Mesenchymal stem cell (in vitro differentiated cells and primary cell): ENCODE measurements around the gene KCNT1.

Source experiments
- DNase-seq: peaks from one replicate; pipeline ENCODE4 v3.0.0-alpha.2; 2013
- H2AFZ ChIP-seq: one replicate; pipeline ENCODE4 v1.6.1; 2013; ENCODE audit warnings: low read depth, mild to moderate bottlenecking, control low read depth, inconsistent platforms, low read length, moderate library complexity
- H2AK5ac ChIP-seq: 2 replicates; pipeline ENCODE4 v1.6.1; 2013; ENCODE audit warnings: low read length, moderate library complexity, mild to moderate bottlenecking, inconsistent platforms; ENCODE audit not compliant: severe bottlenecking
- H2BK120ac ChIP-seq: one replicate; pipeline ENCODE4 v1.6.1; 2013; ENCODE audit warnings: low read depth, mild to moderate bottlenecking, inconsistent platforms, low read length, moderate library complexity
- H2BK12ac ChIP-seq, 2 experiments: one replicate each; pipeline ENCODE4 v1.6.1; 2013; ENCODE audit warnings: inconsistent platforms in 2 of 2, low read length in 2 of 2, mild to moderate bottlenecking in 2 of 2, moderate library complexity in 2 of 2, control low read depth in 1 of 2
- H2BK15ac ChIP-seq: one replicate; pipeline ENCODE4 v1.6.1; 2013; ENCODE audit warnings: mild to moderate bottlenecking, low read depth, inconsistent platforms; ENCODE audit not compliant: poor library complexity, severe bottlenecking
- H2BK5ac ChIP-seq: 2 replicates; pipeline ENCODE4 v1.6.1; 2013; ENCODE audit warnings: low read depth, mild to moderate bottlenecking, low read length, control low read depth, inconsistent platforms; ENCODE audit not compliant: poor library complexity, severe bottlenecking
- H3K14ac ChIP-seq, 2 experiments: one replicate each; pipeline ENCODE4 v1.6.1; 2013; ENCODE audit warnings: inconsistent platforms in 2 of 2, low read length in 2 of 2, control low read depth in 1 of 2, mild to moderate bottlenecking in 1 of 2, moderate library complexity in 1 of 2
- H3K18ac ChIP-seq, 2 experiments: one replicate each; pipeline ENCODE4 v1.6.1; 2013; ENCODE audit warnings: inconsistent platforms in 2 of 2, low read length in 2 of 2, control low read depth in 1 of 2, low read depth in 1 of 2, mild to moderate bottlenecking in 1 of 2
- H3K23ac ChIP-seq, 2 experiments: one replicate each; pipeline ENCODE4 v1.6.1; 2013; ENCODE audit warnings: inconsistent platforms in 2 of 2, low read length in 2 of 2, mild to moderate bottlenecking in 2 of 2, moderate library complexity in 2 of 2, control low read depth in 1 of 2
- H3K27ac ChIP-seq: 2 replicates; pipeline ENCODE4 v1.5.1; 2013; ENCODE audit warnings: mild to moderate bottlenecking, moderate library complexity, low read length, control low read depth, inconsistent platforms; ENCODE audit not compliant: poor library complexity, severe bottlenecking
- H3K27me3 ChIP-seq, 2 experiments: 2 replicates each; pipeline versions ENCODE4 v1.6.1 to v1.7.0; 2013; ENCODE audit warnings: low read length in 2 of 2, mild to moderate bottlenecking in 2 of 2, moderate library complexity in 2 of 2, control low read depth in 1 of 2, inconsistent platforms in 1 of 2; ENCODE audit not compliant: control insufficient read depth in 1 of 2, insufficient read depth in 1 of 2
- H3K36me3 ChIP-seq, 2 experiments: 2 replicates each; pipeline versions ENCODE4 v1.6.1 to v1.7.0; 2013; ENCODE audit warnings: low read length in 2 of 2, control low read depth in 1 of 2, inconsistent platforms in 1 of 2, low read depth in 1 of 2, mild to moderate bottlenecking in 1 of 2; ENCODE audit not compliant: insufficient read depth in 2 of 2, control insufficient read depth in 1 of 2
- H3K4ac ChIP-seq, 2 experiments: one replicate each; pipeline ENCODE4 v1.6.1; 2013; ENCODE audit warnings: inconsistent platforms in 2 of 2, low read length in 2 of 2, mild to moderate bottlenecking in 2 of 2, moderate library complexity in 2 of 2, control low read depth in 1 of 2, low read depth in 1 of 2
- H3K4me1 ChIP-seq: 2 replicates; pipeline ENCODE4 v1.6.1; 2013; ENCODE audit warnings: low read depth, low read length, control low read depth; ENCODE audit not compliant: control insufficient read depth, insufficient read depth
- H3K4me2 ChIP-seq: 2 replicates; pipeline ENCODE4 v1.6.1; 2013; ENCODE audit warnings: low read length, mild to moderate bottlenecking, inconsistent platforms; ENCODE audit not compliant: poor library complexity, severe bottlenecking
- H3K4me3 ChIP-seq, 2 experiments: 2 replicates each; pipeline versions ENCODE4 v1.5.1 to v1.7.0; 2013; ENCODE audit warnings: low read length in 2 of 2, mild to moderate bottlenecking in 2 of 2, control low read depth in 1 of 2, low read depth in 1 of 2; ENCODE audit not compliant: insufficient read depth in 1 of 2
- H3K79me1 ChIP-seq: replicated peaks from 2 replicates; pipeline ENCODE4 v1.6.1; 2013; ENCODE audit warnings: mild to moderate bottlenecking, control low read depth, low read length, inconsistent platforms; ENCODE audit not compliant: poor library complexity, severe bottlenecking
- H3K9ac ChIP-seq: 2 replicates; pipeline ENCODE4 v1.7.0; 2013; ENCODE audit warnings: mild to moderate bottlenecking, low read length, moderate library complexity
- H3K9me3 ChIP-seq: 2 replicates; pipeline ENCODE4 v1.7.0; 2013; ENCODE audit warnings: mild to moderate bottlenecking, low read length; ENCODE audit not compliant: control insufficient read depth
- H4K8ac ChIP-seq: one replicate; pipeline ENCODE4 v1.6.1; 2013; ENCODE audit warnings: inconsistent platforms, mild to moderate bottlenecking, low read length, moderate library complexity
- H4K91ac ChIP-seq: one replicate; pipeline ENCODE4 v1.6.1; 2013; ENCODE audit warnings: mild to moderate bottlenecking, low read length, inconsistent platforms
- WGBS: methylation state at CpG from one replicate; pipeline ENCODE4 v1.1.7; 2013; ENCODE audit warnings: mixed read lengths; 5-methylcytosine and 5-hydroxymethylcytosine counted together

KCNT1 gene

DNA sequence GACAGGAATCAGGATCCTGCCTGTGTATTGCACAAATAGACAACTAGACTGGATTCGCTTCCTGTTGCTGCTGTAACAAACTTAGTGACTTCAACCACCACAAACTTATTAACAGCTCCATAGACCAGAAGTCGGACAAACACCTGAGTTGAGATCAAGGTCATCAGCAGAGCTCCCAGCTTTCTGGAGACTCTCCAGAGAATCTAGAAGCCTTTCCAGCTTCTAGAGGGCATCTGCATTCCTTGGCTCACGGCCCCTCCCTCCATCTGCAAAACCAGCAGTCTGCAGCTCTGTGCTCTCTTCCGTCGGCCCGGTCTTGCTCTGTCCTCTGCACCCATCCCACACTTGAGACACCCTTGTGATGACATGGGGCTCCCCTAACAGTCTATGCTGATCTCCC lies 99.1 kb downstream of the KCNT1 start:
- Histone ChIP-seq H3K27ac (no peak overlapping the region), H3K9me3 (no peaks in the 10 kb centered on the region), H3K4me3 (no peak overlapping the region), H3K79me1 (peaks cover 4% of the 10 kb centered on the region), H3K36me3 (peaks cover 0 to 6% of the 10 kb centered on the region in 2 experiments), H2AFZ (no peak overlapping the region), H3K23ac (no peak overlapping the region), H3K27me3 (peaks cover 0 to 38% of the 10 kb centered on the region in 2 experiments), H4K8ac (no peak overlapping the region), H4K91ac (no peak overlapping the region), H3K18ac (no peak overlapping the region), H3K9ac (no peak overlapping the region), H2BK120ac (no peak overlapping the region), H2BK15ac (no peak overlapping the region), H3K14ac (no peak overlapping the region), H3K4ac (no peak overlapping the region), H2BK5ac (no peak overlapping the region), H3K4me1 (peaks cover 19% of the 10 kb centered on the region), H2AK5ac (no peak overlapping the region), H2BK12ac (peak overlapping the region in 1 of 2 experiments; percentile 4), H3K4me2 (no peak overlapping the region)
- DNase-seq, result no peak
- 94% methylated on average over 6 of the region's 6 CpGs for WGBS

DNA sequence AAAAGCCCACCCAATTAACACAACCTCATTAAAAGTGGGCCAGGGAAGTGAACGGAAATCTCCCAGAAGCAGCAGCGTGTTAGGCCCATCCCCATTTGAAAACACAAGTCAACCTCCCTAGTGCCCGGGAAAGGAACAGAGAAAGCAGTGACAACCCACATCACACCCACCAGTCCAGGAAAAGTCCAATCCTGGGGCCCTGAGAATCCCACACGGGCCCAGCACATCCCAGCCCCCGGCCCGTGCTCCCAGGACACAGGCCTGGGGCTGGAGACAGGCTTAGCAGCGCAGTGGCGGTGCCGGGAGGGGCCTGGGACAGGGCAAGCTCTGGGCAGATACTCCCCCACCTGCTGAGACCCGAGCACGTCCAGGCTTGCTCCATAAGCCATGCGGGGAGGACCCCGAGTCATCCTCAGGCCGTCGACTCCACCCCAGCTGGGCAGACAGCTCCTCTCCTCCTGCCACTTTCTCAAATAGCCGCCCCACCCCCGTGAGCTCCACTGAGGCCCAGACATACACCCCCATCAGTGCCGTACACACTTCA lies 101.0 kb downstream of the KCNT1 start:
- H2BK5ac ChIP-seq, result no peak overlapping the region
- H2BK120ac ChIP-seq, result no peak overlapping the region
- no peaks in the 10 kb centered on the region for H3K9me3 ChIP-seq
- peaks cover 17% of the 10 kb centered on the region for H3K4me1 ChIP-seq
- H4K8ac ChIP-seq, result peak overlapping the region; percentile 13
- no peak overlapping the region for H3K14ac ChIP-seq
- WGBS, result 81% methylated on average over 15 of the region's 18 CpGs
- no peak overlapping the region for H3K27ac ChIP-seq
- H3K4ac ChIP-seq, result no peak overlapping the region
- no peak overlapping the region for H2BK12ac ChIP-seq
- H2AK5ac ChIP-seq, result no peak overlapping the region
- H4K91ac ChIP-seq, result no peak overlapping the region
- H2BK15ac ChIP-seq, result no peak overlapping the region
- DNase-seq, result no peak
- H3K23ac ChIP-seq, result no peak overlapping the region
- no peak overlapping the region for H2AFZ ChIP-seq
- peaks cover 0 to 22% of the 10 kb centered on the region in 2 experiments for H3K27me3 ChIP-seq
- peaks cover 4% of the 10 kb centered on the region for H3K79me1 ChIP-seq
- H3K4me2 ChIP-seq, result no peak overlapping the region
- H3K18ac ChIP-seq, result no peak overlapping the region
- no peak overlapping the region for H3K9ac ChIP-seq
- peaks cover 0 to 13% of the 10 kb centered on the region in 2 experiments for H3K36me3 ChIP-seq
- H3K4me3 ChIP-seq, result no peak overlapping the region

DNA sequence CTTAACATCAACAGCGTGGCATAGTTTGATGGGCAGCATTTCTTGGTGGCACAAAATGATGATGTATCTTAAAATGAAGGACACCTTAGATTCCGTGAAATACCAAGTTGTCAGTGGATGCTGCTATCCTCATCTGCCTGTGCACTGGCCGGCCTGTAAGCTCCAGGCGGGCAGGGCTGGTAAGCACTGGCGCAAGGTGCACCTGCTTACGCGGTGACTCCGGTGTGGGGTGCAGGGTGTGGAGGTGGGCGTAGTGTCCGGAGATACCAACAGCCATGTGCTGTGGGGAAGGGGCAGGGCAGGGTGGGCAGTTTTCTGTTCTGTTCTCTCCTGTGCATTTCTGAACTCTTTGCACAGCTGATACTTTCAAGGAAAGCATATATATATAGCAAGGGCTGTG lies 101.5 kb downstream of the KCNT1 start:
- Histone ChIP-seq H2BK120ac (no peak overlapping the region), H3K23ac (no peak overlapping the region), H3K4me1 (peaks cover 17% of the 10 kb centered on the region), H3K4ac (no peak overlapping the region), H2BK15ac (no peak overlapping the region), H3K27me3 (peaks cover 0 to 18% of the 10 kb centered on the region in 2 experiments), H3K4me3 (no peak overlapping the region), H2BK12ac (no peak overlapping the region), H3K14ac (peak overlapping the region in 1 of 2 experiments; percentile 30), H2AFZ (no peak overlapping the region), H4K91ac (no peak overlapping the region), H3K9me3 (no peaks in the 10 kb centered on the region), H4K8ac (no peak overlapping the region), H3K9ac (no peak overlapping the region), H2AK5ac (no peak overlapping the region), H3K4me2 (no peak overlapping the region), H3K18ac (no peak overlapping the region), H3K36me3 (peaks cover 0 to 13% of the 10 kb centered on the region in 2 experiments), H2BK5ac (no peak overlapping the region), H3K27ac (no peak overlapping the region), H3K79me1 (peaks cover 4% of the 10 kb centered on the region)
- no peak for DNase-seq
- WGBS, result 85% methylated on average over 8 of the region's 10 CpGs

DNA sequence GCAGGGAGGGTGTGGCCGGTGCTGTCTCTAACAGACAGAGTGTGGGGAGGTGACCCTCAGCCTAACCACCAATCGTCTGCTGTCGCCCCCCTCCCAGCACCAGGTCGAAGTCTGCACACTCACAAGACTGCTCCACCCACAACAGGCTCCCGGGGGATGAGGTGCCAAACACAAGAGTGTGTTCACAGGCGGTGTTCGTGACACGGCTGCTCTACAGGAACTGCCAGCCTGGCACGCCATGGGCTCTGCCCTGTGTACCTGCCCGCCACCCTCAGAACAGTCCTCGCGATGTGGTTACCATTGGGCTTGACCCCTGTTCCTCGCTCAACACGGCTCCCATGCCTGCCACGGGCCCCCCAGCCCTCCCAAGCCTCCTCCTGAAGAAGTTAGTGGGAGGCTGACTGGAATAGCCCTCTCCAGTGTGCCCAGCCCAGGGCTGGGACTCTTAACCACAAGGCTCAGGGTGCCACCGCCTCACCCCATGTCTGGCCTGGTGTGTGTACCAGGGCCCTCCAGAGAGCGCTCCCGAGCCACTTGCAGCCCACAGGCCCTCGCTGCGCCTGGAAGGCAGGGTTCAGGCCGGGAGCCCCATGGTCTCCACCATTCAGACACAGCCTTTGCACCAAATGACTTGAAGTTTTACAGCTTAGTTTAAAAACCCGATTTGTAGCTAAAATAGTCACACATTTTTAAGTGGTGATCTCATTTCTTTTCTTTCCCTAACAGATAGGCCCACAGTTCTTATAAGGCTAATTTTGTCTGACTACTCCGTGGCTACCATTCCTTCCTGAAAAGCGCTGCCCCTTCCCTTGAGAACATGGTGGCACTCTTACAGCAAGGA lies 102.8 kb downstream of the KCNT1 start:
- no peak overlapping the region for H3K9ac ChIP-seq
- no peaks in the 10 kb centered on the region for H3K9me3 ChIP-seq
- H2BK120ac ChIP-seq, result no peak overlapping the region
- no peak overlapping the region for H2BK15ac ChIP-seq
- no peak overlapping the region for H3K4ac ChIP-seq
- peaks cover 0 to 15% of the 10 kb centered on the region in 2 experiments for H3K27me3 ChIP-seq
- no peak overlapping the region for H2AFZ ChIP-seq
- peaks cover 3 to 15% of the 10 kb centered on the region in 2 experiments for H3K36me3 ChIP-seq
- no peak overlapping the region for H2AK5ac ChIP-seq
- WGBS, result 89% methylated on average over 24 of the region's 24 CpGs
- peak overlapping the region in 1 of 2 experiments; percentile 37 for H2BK12ac ChIP-seq
- no peak overlapping the region for H3K18ac ChIP-seq
- no peak overlapping the region for H4K8ac ChIP-seq
- no peak overlapping the region for H3K4me3 ChIP-seq
- H3K4me1 ChIP-seq, result peaks cover 17% of the 10 kb centered on the region
- H3K79me1 ChIP-seq, result peaks cover 4% of the 10 kb centered on the region
- no peak overlapping the region for H3K4me2 ChIP-seq
- peak overlapping the region; percentile 43 for H4K91ac ChIP-seq
- no peak overlapping the region for H2BK5ac ChIP-seq
- DNase-seq, result peak; percentile 3
- H3K27ac ChIP-seq, result no peak overlapping the region
- no peak overlapping the region for H3K23ac ChIP-seq
- no peak overlapping the region for H3K14ac ChIP-seq
